A549 (cell line): ENCODE results near the gene CEBPZ.

Experiments
- CTCF ChIP-seq: fragments of >200 bp; sonication (Bioruptor Twin); formaldehyde crosslinking; IDR thresholded peaks from 3 replicates; pipeline ENCODE4 v1.5.1; 2016
- EP300 ChIP-seq, 2 experiments: fragments of >200 bp; sonication (Bioruptor Twin); formaldehyde crosslinking; IDR thresholded peaks; 2 replicates in 1 of 2; 3 replicates in 1 of 2; pipeline ENCODE4 v1.6.1; 2016 to 2017
- FOSB ChIP-seq: fragments of 250-450 bp; sonication (Bioruptor Pico); IDR thresholded peaks from 2 replicates; pipeline ENCODE4 v1.5.0; 2020; ENCODE audit warnings: mild to moderate bottlenecking, moderate library complexity
- HMGXB4 ChIP-seq: fragments of 250-450 bp; sonication (Bioruptor Pico); IDR thresholded peaks from 2 replicates; pipeline ENCODE4 v1.5.0; 2021; ENCODE audit warnings: mild to moderate bottlenecking, moderate library complexity, borderline replicate concordance
- KDM5A ChIP-seq: fragments of 200-600 bp; sonication (generic); IDR thresholded peaks from 2 replicates; pipeline ENCODE4 v1.6.1; 2016; ENCODE audit warnings: antibody characterized with exemption, mild to moderate bottlenecking
- POLR2A ChIP-seq: IDR thresholded peaks from 2 replicates; pipeline ENCODE4 v1.6.1; 2012; ENCODE audit warnings: mild to moderate bottlenecking, low read length
- REST ChIP-seq: fragments of 200-600 bp; sonication (generic); IDR thresholded peaks from 2 replicates; pipeline ENCODE4 v1.6.1; 2016; ENCODE audit warnings: antibody characterized with exemption, mild to moderate bottlenecking, moderate library complexity
- RFX5 ChIP-seq: fragments of 450-650 bp; IDR thresholded peaks from 2 replicates; pipeline ENCODE4 v1.7.1; 2014; ENCODE audit warnings: antibody characterized with exemption, mild to moderate bottlenecking, moderate library complexity
- USF2 ChIP-seq: fragments of 450-650 bp; IDR thresholded peaks from 2 replicates; pipeline ENCODE4 v1.6.1; 2014; ENCODE audit warnings: antibody characterized with exemption
- ZC3H11A ChIP-seq: fragments of 450-650 bp; IDR thresholded peaks from 2 replicates; pipeline ENCODE4 v1.6.1; 2014; ENCODE audit warnings: antibody characterized with exemption, mild to moderate bottlenecking

- TF ChIP-seq REST, result no peak
- TF ChIP-seq EP300 (IDR thresholded peaks at IDR 0.05), result no peak
- TF ChIP-seq POLR2A, result no peak
- TF ChIP-seq CTCF, result no peak
- TF ChIP-seq KDM5A, result no peak
- TF ChIP-seq RFX5, result no peak
- no peak for TF ChIP-seq ZC3H11A
- TF ChIP-seq HMGXB4 (CRISPR knock-in tag), result no peak
- TF ChIP-seq FOSB (CRISPR knock-in tag), result no peak
- TF ChIP-seq USF2, result no peak
These were observed 12.0 kb upstream of the CEBPZ start for GRCh38 chr2:37243435-37243834.
